SU-DHL-6 (cell line): ENCODE data around the gene TRIM38.

ENCODE experiments used
- EZH2phosphoT487 ChIP-seq: fragments of 200-600 bp; sonication (generic), shearing (Covaris generic); conservative IDR thresholded peaks from 2 replicates; pipeline ENCODE4 v1.6.1; 2018; ENCODE audit warnings: mild to moderate bottlenecking, antibody characterized with exemption, low read length, moderate library complexity, mixed read lengths
- TF ChIP-seq, protein P1 (sequence below): fragments of 200-600 bp; sonication (generic); IDR thresholded peaks from one replicate; pipeline ENCODE4 v1.5.1; 2017; ENCODE audit warnings: antibody characterized with exemption, mild to moderate bottlenecking, low read length, moderate library complexity; ENCODE audit not compliant: insufficient read depth, poor library complexity, severe bottlenecking

DNA sequence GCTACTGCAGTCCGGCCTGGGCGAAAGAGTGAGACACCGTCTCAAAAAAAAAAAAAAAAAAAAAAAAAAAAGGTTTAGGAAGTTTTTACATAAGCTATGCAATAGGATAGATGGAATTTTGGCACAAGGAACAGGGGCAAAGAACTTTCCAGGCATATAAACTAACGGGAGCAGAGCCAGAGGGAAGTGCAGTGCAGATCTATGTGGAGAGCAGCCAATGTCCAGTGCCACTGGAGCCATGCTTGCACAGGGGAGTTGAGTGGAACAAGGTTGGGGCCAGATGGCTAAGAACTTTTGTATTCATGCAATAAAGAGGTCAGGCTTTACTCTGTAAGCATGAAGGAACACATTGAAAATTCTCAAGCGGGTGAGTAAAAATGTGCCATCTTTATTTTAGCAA, 42.9 kb upstream of the TRIM38 start:
- TF ChIP-seq, protein P1, sequence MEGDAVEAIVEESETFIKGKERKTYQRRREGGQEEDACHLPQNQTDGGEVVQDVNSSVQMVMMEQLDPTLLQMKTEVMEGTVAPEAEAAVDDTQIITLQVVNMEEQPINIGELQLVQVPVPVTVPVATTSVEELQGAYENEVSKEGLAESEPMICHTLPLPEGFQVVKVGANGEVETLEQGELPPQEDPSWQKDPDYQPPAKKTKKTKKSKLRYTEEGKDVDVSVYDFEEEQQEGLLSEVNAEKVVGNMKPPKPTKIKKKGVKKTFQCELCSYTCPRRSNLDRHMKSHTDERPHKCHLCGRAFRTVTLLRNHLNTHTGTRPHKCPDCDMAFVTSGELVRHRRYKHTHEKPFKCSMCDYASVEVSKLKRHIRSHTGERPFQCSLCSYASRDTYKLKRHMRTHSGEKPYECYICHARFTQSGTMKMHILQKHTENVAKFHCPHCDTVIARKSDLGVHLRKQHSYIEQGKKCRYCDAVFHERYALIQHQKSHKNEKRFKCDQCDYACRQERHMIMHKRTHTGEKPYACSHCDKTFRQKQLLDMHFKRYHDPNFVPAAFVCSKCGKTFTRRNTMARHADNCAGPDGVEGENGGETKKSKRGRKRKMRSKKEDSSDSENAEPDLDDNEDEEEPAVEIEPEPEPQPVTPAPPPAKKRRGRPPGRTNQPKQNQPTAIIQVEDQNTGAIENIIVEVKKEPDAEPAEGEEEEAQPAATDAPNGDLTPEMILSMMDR: no peak
- no peak for TF ChIP-seq EZH2phosphoT487
